B cell (primary cell): Measurements from ENCODE around the gene GINS3. TPM values are rescaled to one million over a fixed set of nuclear protein-coding genes. Genes with fewer than 3 reads are reported as not detected.

Source experiments
- ATAC-seq: fragments of 200-7000 bp; cut with Tn5 transposase; one replicate; pipeline ENCODE4 v1.10.0; 2021; ENCODE audit warnings: low read depth, mild to moderate bottlenecking, moderate number of reproducible peaks, moderate library complexity
- CTCF ChIA-PET: fragments of 350-600 bp; sonication (Branson Sonifier 250); formaldehyde crosslinking; loops from one replicate; lab custom pipeline; 2021; ENCODE audit warnings: antibody characterized with exemption, inconsistent platforms; lab: Charles Lee
- POLR2A ChIA-PET: fragments of 350-600 bp; sonication (Branson Sonifier 250); formaldehyde crosslinking; loops from one replicate; lab custom pipeline; 2021; ENCODE audit warnings: antibody characterized with exemption; lab: Charles Lee
- DNase-seq: peaks from one replicate; pipeline ENCODE4 v3.0.0; 2013
- H2AFZ ChIP-seq: 2 replicates; pipeline ENCODE4 v1.6.1; 2012; ENCODE audit warnings: mild to moderate bottlenecking, low read depth, low read length; ENCODE audit not compliant: insufficient read depth, poor library complexity, severe bottlenecking
- H3K27ac ChIP-seq, 2 donors: 1 replicate in 1 of 2; 2 replicates in 1 of 2; pipeline ENCODE4 v1.5.1; 2012 to 2013; ENCODE audit warnings: low read length in 2 of 2, mild to moderate bottlenecking in 2 of 2, moderate library complexity in 1 of 2
- H3K27me3 ChIP-seq, 4 experiments: fragments of 200-600 bp in 1 of 4; sonication (generic) in 1 of 4; replicated peaks in 1 of 4; 1 replicate in 2 of 4; 2 replicates in 2 of 4; pipeline versions ENCODE4 v1.6.1 to v1.7.0; 2013 to 2016; ENCODE audit warnings: low read length in 3 of 4, mild to moderate bottlenecking in 2 of 4, mixed read lengths in 1 of 4, moderate library complexity in 1 of 4; ENCODE audit not compliant: insufficient read depth in 4 of 4, control insufficient read depth in 3 of 4; ENCODE audit errors: control extremely low read depth in 1 of 4
- H3K36me3 ChIP-seq, 2 experiments: replicated peaks in 1 of 2; 1 replicate in 1 of 2; 2 replicates in 1 of 2; pipeline versions ENCODE4 v1.6.1 to v1.7.1; 2013; ENCODE audit warnings: low read length in 1 of 2; ENCODE audit not compliant: insufficient read depth in 2 of 2, control insufficient read depth in 1 of 2; ENCODE audit errors: control extremely low read depth in 1 of 2, extremely low read depth in 1 of 2
- H3K4me1 ChIP-seq, 2 donors: fragments of 200-600 bp in 1 of 2; sonication (generic) in 1 of 2; 1 replicate in 1 of 2; 2 replicates in 1 of 2; pipeline versions ENCODE4 v1.5.1 to v1.6.1; 2013 to 2017; ENCODE audit warnings: low read length in 2 of 2; ENCODE audit not compliant: control insufficient read depth in 2 of 2, insufficient read depth in 2 of 2
- H3K4me2 ChIP-seq: replicated peaks from 2 replicates; pipeline ENCODE3; 2012; ENCODE audit warnings: mild to moderate bottlenecking, low read depth, low read length; ENCODE audit not compliant: poor library complexity, severe bottlenecking
- H3K4me3 ChIP-seq, 5 experiments: fragments of 200-600 bp in 1 of 5; sonication (generic) in 1 of 5; 1 replicate in 3 of 5; 2 replicates in 2 of 5; pipeline versions ENCODE4 v1.5.1 to v1.7.0; 2011 to 2016; ENCODE audit warnings: low read length in 4 of 5, mild to moderate bottlenecking in 4 of 5, low read depth in 2 of 5, control low read depth in 1 of 5, moderate library complexity in 1 of 5; ENCODE audit not compliant: insufficient read depth in 1 of 5; ENCODE audit errors: control extremely low read depth in 1 of 5, extremely low read depth in 1 of 5
- H3K79me2 ChIP-seq: fragments of 200-600 bp; sonication (generic); one replicate; pipeline ENCODE4 v1.6.0; 2016; ENCODE audit warnings: low read length; ENCODE audit not compliant: control insufficient read depth, insufficient read depth
- H3K9ac ChIP-seq: fragments of 200-600 bp; sonication (generic); 2 replicates; pipeline ENCODE4 v1.6.1; 2017; ENCODE audit warnings: mild to moderate bottlenecking, low read length, moderate library complexity
- H3K9me3 ChIP-seq, 3 donors: one replicate each; pipeline versions ENCODE4 v1.6.1 to v1.7.1; 2013; ENCODE audit warnings: low read length in 2 of 3; ENCODE audit not compliant: control insufficient read depth in 2 of 3, insufficient read depth in 1 of 3; ENCODE audit errors: control extremely low read depth in 1 of 3
- H4K20me1 ChIP-seq: 2 replicates; pipeline ENCODE4 v1.6.0; 2012; ENCODE audit warnings: mild to moderate bottlenecking, low read length; ENCODE audit not compliant: insufficient read depth, control insufficient read depth, poor library complexity, severe bottlenecking
- H3K27ac Mint-ChIP-seq: one replicate; pipeline ENCODE4 v1.8.0; 2021; ENCODE audit warnings: mixed read lengths
- H3K27me3 Mint-ChIP-seq: one replicate; pipeline ENCODE4 v1.8.0; 2021; ENCODE audit warnings: mixed read lengths
- H3K4me1 Mint-ChIP-seq: one replicate; pipeline ENCODE4 v1.8.0; 2021; ENCODE audit warnings: mixed read lengths
- H3K4me3 Mint-ChIP-seq: one replicate; pipeline ENCODE4 v1.8.0; 2021; ENCODE audit warnings: mixed read lengths
- H3K9me3 Mint-ChIP-seq: one replicate; pipeline ENCODE4 v1.8.0; 2022; ENCODE audit warnings: mixed read lengths; ENCODE audit not compliant: insufficient read depth
- CTCF ChIP-seq: fragments of 200-600 bp; IDR thresholded peaks from one replicate; pipeline ENCODE4 v1.8.0; 2022; ENCODE audit warnings: antibody characterized with exemption, mild to moderate bottlenecking
- EZH2 ChIP-seq: IDR thresholded peaks from 2 replicates; pipeline ENCODE4 v1.6.1; 2012; ENCODE audit warnings: borderline replicate concordance, low read depth, mild to moderate bottlenecking, moderate library complexity, low read length; ENCODE audit not compliant: insufficient read depth, poor library complexity, severe bottlenecking
- WGBS: methylation state at CpG from one replicate; pipeline ENCODE4 v1.1.5; 2013; ENCODE audit warnings: missing lambda C conversion rate; ENCODE audit not compliant: insufficient coverage; 5-methylcytosine and 5-hydroxymethylcytosine counted together
- intact Hi-C: fragments of 100-400 bp; cut with micrococcal nuclease; formaldehyde crosslinking; loops from one replicate; pipeline ENCODE4 v1.10.0; 2022
- polyA plus RNA-seq: library from polyadenylated mRNA; depleted of rRNA; stranded (reverse); fragments of >200 nt; gene quantifications from 2 replicates; pipeline ENCODE4 v1.2.3, GENCODE V29; 2012
- total RNA-seq, 2 donors: library from RNA; stranded (reverse); fragments of 120-200 nt in 1 of 2; gene quantifications; 1 replicate in 1 of 2; 2 replicates in 1 of 2; pipeline versions ENCODE4 v1.2.3 to v1.2.4, GENCODE V29; 2013 to 2022

Gene GINS3
- total and polyA plus RNA-seq, 2 donors (not counting 1 experiment from before 2014, with no cell fraction given), result 1.1 to 2.3 TPM

DNA sequence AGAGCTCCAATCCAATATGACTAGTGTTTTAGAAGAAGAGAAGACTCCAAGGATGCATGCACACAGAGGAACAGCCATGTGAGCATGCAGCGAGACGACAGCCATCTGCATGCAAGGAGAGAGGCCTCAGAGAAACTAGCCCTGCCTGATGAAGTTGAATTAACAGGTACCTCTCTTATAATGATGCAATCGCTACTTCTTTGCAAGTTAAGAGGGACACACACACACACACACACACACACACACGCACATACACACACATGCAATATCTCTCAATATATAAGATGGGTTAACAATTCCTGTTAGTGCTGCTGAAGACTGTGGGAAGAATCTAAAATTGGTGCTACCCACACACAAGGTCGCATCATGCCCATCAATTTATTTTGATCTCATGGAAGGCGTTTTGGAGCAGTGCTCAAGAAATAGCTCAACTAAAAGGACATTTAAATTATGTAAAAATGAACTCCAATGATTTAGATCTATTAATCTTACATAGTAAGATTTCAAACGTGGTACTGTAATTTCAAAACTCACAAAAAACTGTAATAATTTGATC is 7.0 kb upstream of the GINS3 start:
- DNase-seq (no peak), ATAC-seq (no peak)
- no peak overlapping the region for H3K4me3 ChIP-seq
- no peak overlapping the region for H3K4me2 ChIP-seq
- Mint-ChIP-seq H3K4me3 (no peak overlapping the region), H3K27ac (no peak overlapping the region), H3K9me3 (no peaks in the 10 kb centered on the region), H3K4me1 (no peaks in the 10 kb centered on the region), H3K27me3 (peaks cover 25% of the 10 kb centered on the region)
- CTCF ChIA-PET, result interaction anchor here (0.5 to 0.6 kb wide), 2 partner anchors 24 to 271 kb away, joined by 3 read pairs; no protein-coding TSS in a partner anchor
- intact Hi-C loops, result no loop called here
- TF ChIP-seq EZH2, result no peak
- POLR2A ChIA-PET, result no interaction called here
- H3K36me3 ChIP-seq, result no peaks in the 10 kb centered on the region
- no peaks in the 10 kb centered on the region for H3K9me3 ChIP-seq
- no peaks in the 10 kb centered on the region for H4K20me1 ChIP-seq
- H2AFZ ChIP-seq, result no peak overlapping the region
- H3K9ac ChIP-seq, result no peak overlapping the region
- H3K27ac ChIP-seq, result no peak overlapping the region
- H3K4me1 ChIP-seq, result no peaks in the 10 kb centered on the region
- WGBS, result no CpG with 5 or more reads among the region's 7 CpGs
- H3K27me3 ChIP-seq, result peaks cover 0 to 6% (median 0%) of the 10 kb centered on the region in 4 experiments
- H3K79me2 ChIP-seq, result no peaks in the 10 kb centered on the region

- Mint-ChIP-seq H3K27ac (no peak overlapping the region), H3K27me3 (peaks cover 7% of the 10 kb centered on the region), H3K4me3 (no peak overlapping the region), H3K4me1 (peaks cover 16% of the 10 kb centered on the region), H3K9me3 (no peaks in the 10 kb centered on the region)
- no peaks in the 10 kb centered on the region for H3K27me3 ChIP-seq
- intact Hi-C loops, result loop anchor here (5.0 kb wide), 2 partner anchors 147 to 343 kb away; partner anchors contain the start of gene GOT2
- TF ChIP-seq CTCF, result no peak
- TF ChIP-seq EZH2, result no peak
- no peaks in the 10 kb centered on the region for H3K36me3 ChIP-seq
- no peak overlapping the region for H3K4me3 ChIP-seq
- peaks cover 6 to 11% of the 10 kb centered on the region in 2 donors for H3K4me1 ChIP-seq
- H3K4me2 ChIP-seq, result no peak overlapping the region
- peaks cover 0 to 6% (median 0%) of the 10 kb centered on the region in 3 donors for H3K9me3 ChIP-seq
- DNase-seq (no peak), ATAC-seq (no peak)
- ChIA-PET CTCF (interaction anchor here (1.4 kb wide), 1 partner anchor 53 kb away, joined by 4 read pairs; no protein-coding TSS in a partner anchor), POLR2A (interaction anchor here (0.6 kb wide), 1 partner anchor 1323 kb away, joined by 3 read pairs; no protein-coding TSS in a partner anchor)
- H2AFZ ChIP-seq, result no peak overlapping the region
- H3K79me2 ChIP-seq, result no peaks in the 10 kb centered on the region
- H3K27ac ChIP-seq, result no peak overlapping the region
- H3K9ac ChIP-seq, result no peak overlapping the region
- H4K20me1 ChIP-seq, result no peaks in the 10 kb centered on the region
Measured at GRCh38 chr16:58389724-58390123, 2.5 kb upstream of the GINS3 start.
